WTC11 (cell line): ENCODE measurements around the gene CERS5.

ENCODE experiments used
- ATF3 ChIP-seq: sonication (generic); formaldehyde crosslinking; conservative IDR thresholded peaks from 2 replicates; pipeline ENCODE4 v1.8.1; 2022; ENCODE audit warnings: mild to moderate bottlenecking, missing genetic modification reagents
- CREM ChIP-seq: sonication (generic); formaldehyde crosslinking; IDR thresholded peaks from 2 replicates; pipeline ENCODE4 v1.8.1; 2022; ENCODE audit warnings: mild to moderate bottlenecking, missing genetic modification reagents, moderate library complexity
- CTCF ChIP-seq: fragments of 200-600 bp; IDR thresholded peaks from 2 replicates; pipeline ENCODE4 v1.8.0; 2022; ENCODE audit warnings: antibody characterized with exemption
- FOXJ3 ChIP-seq: sonication (generic); formaldehyde crosslinking; IDR thresholded peaks from 2 replicates; pipeline ENCODE4 v1.9.0; 2021; ENCODE audit warnings: missing genetic modification reagents, mild to moderate bottlenecking, borderline replicate concordance
- SMAD3 ChIP-seq: sonication (generic); formaldehyde crosslinking; IDR thresholded peaks from 2 replicates; pipeline ENCODE4 v1.8.0; 2022; ENCODE audit warnings: missing genetic modification reagents, mild to moderate bottlenecking, borderline replicate concordance
- TEAD1 ChIP-seq: sonication (generic); formaldehyde crosslinking; IDR thresholded peaks from 2 replicates; pipeline ENCODE4 v1.8.0; 2022; ENCODE audit warnings: mild to moderate bottlenecking, missing genetic modification reagents
- TP53 ChIP-seq: sonication (generic); formaldehyde crosslinking; IDR thresholded peaks from 2 replicates; pipeline ENCODE4 v1.8.1; 2023; ENCODE audit warnings: mild to moderate bottlenecking, missing genetic modification reagents
- ZNF121 ChIP-seq: sonication (generic); formaldehyde crosslinking; IDR thresholded peaks from 2 replicates; pipeline ENCODE4 v1.8.0; 2023; ENCODE audit warnings: missing genetic modification reagents
- ZNF512 ChIP-seq: sonication (generic); formaldehyde crosslinking; IDR thresholded peaks from 2 replicates; pipeline ENCODE4 v1.8.1; 2022; ENCODE audit warnings: missing genetic modification reagents, borderline replicate concordance

- TF ChIP-seq CTCF, result no peak
- TF ChIP-seq TP53, result no peak
- no peak for TF ChIP-seq ATF3 (CRISPR knock-in tag)
- no peak for TF ChIP-seq FOXJ3 (CRISPR knock-in tag)
- TF ChIP-seq ZNF121 (CRISPR knock-in tag), result no peak
- no peak for TF ChIP-seq ZNF512 (CRISPR knock-in tag)
- TF ChIP-seq TEAD1 (CRISPR knock-in tag), result no peak
- TF ChIP-seq SMAD3 (CRISPR knock-in tag), result no peak
- TF ChIP-seq CREM (CRISPR knock-in tag), result no peak
Measured at GRCh38 chr12:50188875-50189575, 21.9 kb upstream of the CERS5 start.
